NCI-H510A (cell line): Measurements from ENCODE around the gene NFATC3.
A peak's percentile ranks its signal among the peaks of the same experiment; 100 is the strongest.

ENCODE experiments used
- DNase-seq: peaks from one replicate; lab custom pipeline; 2025; lab: John Stamatoyannopoulos, UW

NFATC3 gene

GRCh38 chr16:68073902-68074760 is 11.0 kb upstream of the NFATC3 start:
- no peak for DNase-seq

- no peak for DNase-seq
Observed at GRCh38 chr16:68074850-68075555, 10.2 kb upstream of the NFATC3 start.

GRCh38 chr16:68075980-68076379 is 9.2 kb upstream of the NFATC3 start:
- no peak for DNase-seq

GRCh38 chr16:68076560-68076959 is 8.6 kb upstream of the NFATC3 start:
- DNase-seq: no peak

- no peak for DNase-seq
Observed at GRCh38 chr16:68077866-68078700, 7.1 kb upstream of the NFATC3 start.

- DNase-seq: no peak
Observed at GRCh38 chr16:68078701-68079375, 6.3 kb upstream of the NFATC3 start.

GRCh38 chr16:68079376-68079625 is 5.9 kb upstream of the NFATC3 start:
- no peak for DNase-seq

- DNase-seq: no peak
Observed at GRCh38 chr16:68079626-68080344, 5.4 kb upstream of the NFATC3 start.

- DNase-seq: no peak
Observed at GRCh38 chr16:68081861-68082628, 3.1 kb upstream of the NFATC3 start.

GRCh38 chr16:68082629-68083238 is 2.4 kb upstream of the NFATC3 start:
- DNase-seq: no peak

GRCh38 chr16:68083239-68083781 is 1.9 kb upstream of the NFATC3 start:
- no peak for DNase-seq

GRCh38 chr16:68083861-68084503 is 1.2 kb upstream of the NFATC3 start:
- DNase-seq: no peak

- peak; percentile 76 for DNase-seq
Observed at GRCh38 chr16:68084504-68085258, 489 bp upstream of the NFATC3 start.

GRCh38 chr16:68086336-68086841 is 1.2 kb downstream of the NFATC3 start:
- DNase-seq: no peak

- DNase-seq: no peak
Observed at GRCh38 chr16:68086860-68087268, 1.7 kb downstream of the NFATC3 start.

GRCh38 chr16:68087688-68088087 is 2.5 kb downstream of the NFATC3 start:
- DNase-seq: no peak

GRCh38 chr16:68088130-68088972 is 3.2 kb downstream of the NFATC3 start:
- no peak for DNase-seq

- DNase-seq: no peak
Observed at GRCh38 chr16:68089067-68089466, 3.9 kb downstream of the NFATC3 start.
